Epithelial cell of esophagus (primary cell): ENCODE results near the gene CXorf49.
A peak's percentile ranks its signal among the peaks of the same experiment; 100 is the strongest.
"Not testable (repeated sequence)": the region's sequence is repeated elsewhere in the genome, so short reads cannot be mapped to it uniquely, and the experiment has no call there.

Source experiments
- DNase-seq: peaks from one replicate; pipeline ENCODE4 v3.0.0; 2010; ENCODE audit warnings: low read depth
- H3K4me3 ChIP-seq: 2 replicates; pipeline ENCODE4 v1.5.1; 2011; ENCODE audit warnings: mild to moderate bottlenecking, low read length, control low read depth
- CTCF ChIP-seq: IDR thresholded peaks from 2 replicates; pipeline ENCODE4 v1.5.1; 2011; ENCODE audit warnings: low read depth, mild to moderate bottlenecking, low read length, control low read depth, inconsistent platforms; ENCODE audit not compliant: insufficient read depth; ENCODE audit errors: missing control alignments

The CXorf49 gene

DNA sequence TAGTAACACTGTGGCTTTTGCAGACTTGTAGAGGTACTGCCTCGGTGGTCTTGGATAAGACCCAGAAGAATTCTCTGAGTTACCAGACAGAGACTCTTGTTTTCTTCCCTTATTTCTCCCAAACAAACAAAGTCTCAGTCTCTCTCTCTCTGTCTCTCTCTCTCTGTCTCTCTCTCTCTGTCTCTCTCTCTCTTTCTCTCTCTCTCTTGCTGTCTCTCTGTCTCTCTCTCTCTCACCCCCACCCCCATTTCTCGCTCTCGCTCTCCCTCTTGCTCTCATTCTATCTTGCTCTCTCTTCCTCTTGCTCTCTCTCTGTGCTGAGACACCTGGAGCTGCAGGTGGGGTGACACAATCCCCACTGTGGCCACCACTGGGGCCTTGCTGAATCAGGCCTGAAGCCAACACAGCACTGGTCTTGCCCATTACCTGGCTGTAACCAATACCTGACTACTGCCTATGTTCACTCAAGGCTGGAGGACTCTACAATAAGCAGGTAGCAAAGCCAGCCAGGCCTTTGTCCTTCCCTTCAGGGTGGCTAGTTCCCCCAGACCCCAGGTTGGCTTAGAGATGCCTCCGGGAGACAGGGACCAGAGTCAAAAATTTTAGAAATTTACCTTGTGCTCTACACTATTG, 38.4 kb downstream of the CXorf49 start:
- no peak for TF ChIP-seq CTCF
- no peak overlapping the region for H3K4me3 ChIP-seq
- DNase-seq = no peak

DNA sequence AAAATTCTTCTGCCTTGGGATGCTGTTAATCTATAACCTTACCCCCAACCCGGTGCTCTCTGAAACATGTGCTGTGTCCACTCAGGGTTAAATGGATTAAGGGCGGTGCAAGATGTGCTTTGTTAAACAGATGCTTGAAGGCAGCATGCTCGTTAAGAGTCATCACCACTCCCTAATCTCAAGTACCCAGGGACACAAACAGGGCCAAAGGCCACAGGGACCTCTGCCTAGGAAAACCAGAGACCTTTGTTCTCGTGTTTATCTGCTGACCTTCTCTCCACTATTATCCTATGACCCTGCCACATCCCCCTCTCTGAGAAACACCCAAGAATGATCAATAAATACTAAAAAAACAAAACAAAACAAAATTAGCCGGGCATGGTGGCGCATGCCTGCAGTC, 40.9 kb downstream of the CXorf49 start:
- DNase-seq, H3K4me3 ChIP-seq: not testable (repeated sequence)

DNA sequence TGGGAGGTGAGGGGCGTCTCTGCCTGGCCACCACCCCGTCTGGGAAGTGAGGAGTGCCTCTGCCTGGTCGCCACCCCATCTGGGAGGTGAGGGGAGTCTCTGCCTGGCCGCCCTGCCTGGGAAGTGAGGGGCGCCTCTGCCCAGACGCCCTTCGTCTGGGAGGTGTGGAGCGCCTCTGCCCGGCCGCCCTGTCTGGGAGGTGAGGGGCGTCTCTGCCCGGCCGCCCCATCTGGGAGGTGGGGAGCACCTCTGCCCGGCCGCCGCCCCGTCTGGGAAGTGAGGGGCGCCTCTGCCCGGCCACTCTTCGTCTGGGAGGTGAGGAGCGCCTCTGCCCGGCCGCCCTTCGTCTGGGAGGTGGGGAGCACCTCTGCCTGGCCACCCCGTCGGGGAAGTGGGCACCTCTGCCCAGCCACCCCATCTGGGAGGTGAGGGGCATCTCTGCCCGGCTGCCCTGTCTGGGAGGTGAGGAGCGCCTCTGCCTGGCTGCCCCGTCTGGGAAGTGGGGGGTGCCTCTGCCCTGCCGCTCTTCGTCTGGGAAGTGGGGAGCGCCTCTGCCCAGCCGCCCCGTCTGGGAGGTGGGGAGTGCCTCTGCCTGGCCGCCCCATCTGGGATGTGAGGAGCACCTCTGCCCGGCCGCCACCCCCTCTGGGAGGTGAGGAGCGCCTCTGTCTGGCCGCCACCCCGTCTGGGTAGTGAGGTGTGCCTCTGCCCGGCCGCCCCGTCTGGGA, 41.9 kb downstream of the CXorf49 start:
- DNase-seq = not testable (repeated sequence)

GRCh38 chrX:71675636-71676035, 42.4 kb downstream of the CXorf49 start:
- not testable (repeated sequence) for H3K4me3 ChIP-seq, DNase-seq

More for the DNA sequence above, 41.9 kb downstream of the CXorf49 start:
- not testable (repeated sequence) for H3K4me3 ChIP-seq

DNA sequence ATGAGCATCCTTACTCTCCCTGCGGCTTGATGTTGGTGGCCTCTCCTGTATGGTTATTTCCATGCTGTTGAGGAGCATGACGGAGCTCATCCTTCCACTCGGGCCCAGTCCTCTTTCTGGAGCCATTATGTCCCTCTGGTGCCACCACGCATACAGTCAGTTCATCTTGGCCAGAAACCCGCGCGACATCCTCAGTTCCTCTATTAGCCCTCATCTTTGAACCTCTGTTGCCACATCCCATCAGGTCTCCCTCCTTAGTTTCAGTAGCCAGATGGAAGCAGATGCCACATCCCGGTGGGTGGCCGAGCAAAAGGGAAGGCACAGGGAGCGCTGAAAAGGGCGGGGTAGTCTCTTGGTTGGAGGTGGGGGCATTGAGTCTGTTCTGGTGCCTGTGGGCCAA, 46.1 kb downstream of the CXorf49 start:
- no peak overlapping the region for H3K4me3 ChIP-seq
- no peak for TF ChIP-seq CTCF
- no peak for DNase-seq

GRCh38 chrX:71671043-71671780, 46.9 kb downstream of the CXorf49 start:
- H3K4me3 ChIP-seq = no peak overlapping the region
- peak; percentile 61 for DNase-seq
- TF ChIP-seq CTCF = no peak

DNA sequence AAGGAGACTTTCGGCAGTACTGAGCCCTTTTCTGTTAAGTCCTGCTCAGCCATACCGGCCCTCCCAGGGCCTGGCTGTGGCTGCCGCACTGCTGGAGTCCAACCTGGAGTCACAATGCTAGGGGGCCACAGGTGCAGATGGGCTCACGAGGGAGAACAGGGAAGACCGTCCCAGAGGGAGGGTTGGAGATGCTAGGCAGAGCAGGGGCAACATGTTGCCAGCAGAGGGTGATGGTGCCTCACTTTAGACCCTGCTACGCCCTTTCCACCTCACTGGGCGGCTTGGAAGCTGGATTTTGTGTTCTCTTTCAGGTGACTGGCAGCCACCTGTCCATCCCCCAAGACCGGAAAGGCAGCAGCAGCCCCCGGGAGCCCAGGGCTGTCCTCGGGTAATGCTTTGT, 48.1 kb downstream of the CXorf49 start:
- peak; percentile 35 for DNase-seq
- peak; percentile 39 for TF ChIP-seq CTCF
- H3K4me3 ChIP-seq = not testable (repeated sequence)

DNA sequence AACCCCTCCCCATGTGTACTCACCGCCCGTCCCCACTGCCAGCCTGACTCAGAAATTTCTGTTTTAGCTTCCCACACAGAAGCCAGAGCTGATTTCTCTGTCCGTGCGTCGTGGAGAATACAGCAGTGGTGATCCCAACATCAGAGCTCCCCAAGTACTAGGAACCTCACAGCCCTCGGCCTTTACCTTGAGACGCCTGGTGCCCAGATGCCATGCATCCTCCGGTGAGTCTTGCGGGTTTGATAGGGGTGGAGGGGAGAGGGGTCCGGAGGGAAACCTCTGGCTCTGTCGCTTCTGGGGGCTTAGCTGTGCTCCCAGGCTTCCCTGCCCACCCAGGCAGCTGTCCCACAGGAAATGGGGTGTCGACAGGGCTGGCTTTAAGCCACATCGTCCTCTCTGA, 48.6 kb downstream of the CXorf49 start:
- no peak for DNase-seq
- H3K4me3 ChIP-seq = no peak overlapping the region
- TF ChIP-seq CTCF = no peak
